ENCODE data around the gene GDE1.
A peak's percentile ranks its signal among the peaks of the same experiment; 100 is the strongest.

GDE1 gene

DNA sequence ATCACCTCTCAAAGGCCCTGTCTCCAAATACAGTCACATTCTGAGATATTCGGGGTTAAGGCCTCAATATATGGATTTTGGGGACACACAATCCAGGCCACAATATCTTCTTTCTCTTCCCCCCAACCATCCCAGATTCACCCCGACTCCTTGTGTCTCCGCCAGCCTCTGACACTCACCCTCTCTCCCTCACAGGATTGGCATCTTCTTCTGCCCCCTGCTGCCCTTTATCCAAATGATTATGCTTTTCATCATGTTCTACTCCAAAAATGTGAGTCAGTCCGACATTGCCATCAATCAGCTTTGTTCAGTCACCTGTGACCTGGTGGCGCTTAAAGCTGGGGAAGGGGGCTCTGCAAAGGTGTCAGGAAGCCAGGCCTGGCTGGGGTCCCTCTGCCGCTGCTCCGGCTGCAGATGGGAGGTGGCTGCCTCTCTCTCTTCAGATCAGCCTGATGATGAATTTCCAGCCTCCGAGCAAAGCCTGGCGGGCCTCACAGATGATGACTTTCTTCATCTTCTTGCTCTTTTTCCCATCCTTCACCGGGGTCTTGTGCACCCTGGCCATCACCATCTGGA, 35.1 kb downstream of the GDE1 start:
- no peak for DNase-seq (ENCODE audit: low spot score)
- FAIRE-seq: no peak

DNA sequence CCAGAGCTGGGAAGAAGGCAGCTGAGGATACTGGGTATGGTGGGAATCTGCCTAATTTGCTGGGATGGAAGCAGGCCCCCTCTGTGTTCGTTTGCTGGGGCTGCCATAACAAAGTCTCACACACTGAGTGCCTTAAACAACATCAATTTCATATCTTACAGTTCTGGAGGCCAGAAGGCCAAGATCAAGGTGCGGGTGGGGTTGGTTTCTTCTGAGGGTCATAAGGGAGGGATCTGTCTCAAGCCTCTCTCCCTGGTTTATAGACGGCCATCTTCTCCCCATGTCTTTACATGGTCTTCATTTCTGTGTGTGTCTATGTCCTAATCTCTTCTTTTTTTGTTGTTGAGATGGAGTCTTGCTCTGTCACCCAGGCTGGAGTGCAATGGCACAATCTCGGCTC, 35.8 kb downstream of the GDE1 start:
- no peak for FAIRE-seq
- no peak for DNase-seq (ENCODE audit: low spot score)

DNA sequence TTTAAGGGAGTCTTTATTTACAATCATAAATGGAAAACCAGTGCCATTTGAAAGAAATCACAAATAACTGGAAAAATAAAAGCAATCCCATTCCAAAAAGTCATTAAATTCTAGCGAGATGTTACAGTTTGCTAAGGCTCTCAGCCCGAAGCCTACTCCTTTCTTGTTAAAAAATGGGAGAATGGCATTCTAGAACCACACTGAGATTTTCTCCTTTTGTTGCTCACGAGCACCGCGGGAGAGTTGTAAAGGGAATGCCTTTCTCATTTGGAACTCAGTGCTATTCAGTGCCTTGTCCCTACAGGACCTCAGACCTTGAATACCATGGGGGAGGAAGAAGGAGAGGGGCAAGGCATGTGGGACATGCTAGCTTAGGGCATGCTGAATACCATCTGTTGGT, 36.3 kb downstream of the GDE1 start:
- FAIRE-seq: no peak
- DNase-seq (ENCODE audit: low spot score): no peak

DNA sequence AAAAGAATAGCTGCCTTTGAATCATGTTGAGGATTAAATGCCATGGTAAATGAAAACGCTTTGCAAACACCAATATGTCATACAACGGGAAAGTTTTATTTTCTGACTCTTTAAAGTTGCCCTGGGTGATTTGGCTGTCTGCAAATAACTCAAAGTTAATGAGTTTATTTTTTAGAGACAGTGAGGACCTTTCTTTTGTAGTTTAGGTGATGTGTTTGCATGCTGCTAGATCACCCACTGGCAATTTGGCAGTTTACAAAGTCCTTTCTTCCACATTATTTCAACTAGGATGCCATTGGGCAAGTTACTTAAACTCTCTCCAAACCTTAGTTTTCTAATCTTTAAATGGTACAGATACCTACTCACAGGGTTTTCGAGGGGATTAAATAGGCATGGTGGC, 37.8 kb downstream of the GDE1 start:
- FAIRE-seq: no peak

DNA sequence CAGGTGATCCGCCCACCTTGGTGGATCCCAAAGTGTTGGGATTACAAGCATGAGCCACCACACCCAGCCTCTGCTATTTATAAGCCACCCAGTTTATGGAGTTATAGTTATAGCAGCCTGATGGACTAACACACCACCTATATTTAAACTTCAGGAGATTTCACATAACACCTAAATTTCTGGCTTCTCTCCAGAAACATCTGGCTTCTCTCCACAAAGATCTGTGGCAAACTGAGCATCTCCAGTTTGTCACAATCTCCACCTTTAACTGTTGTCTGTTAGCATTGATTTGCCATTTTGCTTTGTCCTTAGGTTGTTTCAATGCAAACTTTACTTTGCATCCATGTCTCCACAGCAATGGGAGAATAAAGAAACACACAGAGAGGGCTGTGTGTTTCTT, 39.6 kb downstream of the GDE1 start:
- FAIRE-seq (no peak), DNase-seq (ENCODE audit: low spot score) (no peak)

More for the DNA sequence above, 37.8 kb downstream of the GDE1 start:
- no peak for DNase-seq (ENCODE audit: low spot score)

DNA sequence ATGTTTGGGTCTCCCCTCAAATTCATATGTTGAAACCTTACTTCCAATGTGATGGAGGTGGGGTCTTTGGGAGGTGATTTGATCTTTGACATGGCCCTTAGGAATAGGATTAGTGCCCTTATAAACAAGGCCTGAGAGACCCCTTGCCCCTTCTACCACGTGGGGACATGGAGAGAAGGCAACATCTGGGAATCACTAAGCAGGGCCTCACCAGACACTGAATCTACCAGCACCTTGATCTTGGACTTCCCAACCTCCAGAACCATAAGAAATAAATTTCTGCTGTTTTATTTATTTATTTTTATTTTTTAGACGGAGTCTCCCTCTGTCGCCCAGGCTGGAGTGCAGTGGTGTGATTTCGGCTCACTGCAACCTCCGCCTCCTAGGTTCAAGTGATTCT, 40.1 kb downstream of the GDE1 start:
- DNase-seq (ENCODE audit: low spot score): no peak
- FAIRE-seq: no peak

DNA sequence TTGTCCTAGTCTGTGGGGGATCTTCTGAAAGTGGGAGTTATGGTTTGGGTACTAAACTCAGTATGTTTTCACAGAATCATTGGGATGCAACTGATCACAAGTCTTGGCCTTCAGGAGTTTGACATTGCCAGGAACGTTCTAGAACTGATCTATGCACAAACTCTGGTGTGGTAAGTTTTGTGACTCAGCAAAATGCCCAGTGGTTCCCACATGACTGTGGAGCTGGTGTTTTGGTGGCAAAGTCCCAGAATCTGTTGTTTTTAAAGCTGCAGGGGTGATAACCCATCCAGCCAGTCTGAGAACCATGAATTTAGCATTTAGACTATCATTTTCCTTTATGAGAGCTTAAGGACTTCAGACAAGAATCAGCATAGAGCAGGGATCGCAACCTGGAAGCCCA, 40.6 kb downstream of the GDE1 start:
- FAIRE-seq: no peak
- DNase-seq (ENCODE audit: low spot score): no peak

DNA sequence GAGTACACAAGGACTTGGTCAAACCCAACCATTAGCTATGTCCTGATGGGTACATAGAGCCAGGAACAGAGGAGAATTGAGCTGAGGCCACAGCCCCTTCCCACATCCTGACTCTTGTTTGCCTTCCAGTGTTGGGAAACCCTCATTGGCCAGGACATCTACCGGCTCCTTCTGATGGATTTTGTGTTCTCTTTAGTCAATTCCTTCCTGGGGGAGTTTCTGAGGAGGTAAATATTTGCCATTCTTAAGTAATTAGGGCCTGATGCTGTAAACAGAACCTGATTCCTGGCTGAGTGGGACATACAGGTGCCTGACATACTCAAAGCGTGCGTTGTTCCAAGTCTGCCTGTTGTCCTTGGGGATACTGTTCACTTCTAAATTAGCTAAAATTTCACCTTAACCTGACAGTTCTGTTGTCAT, 42.6 kb downstream of the GDE1 start:
- DNase-seq (ENCODE audit: low spot score) (no peak), FAIRE-seq (no peak)

DNA sequence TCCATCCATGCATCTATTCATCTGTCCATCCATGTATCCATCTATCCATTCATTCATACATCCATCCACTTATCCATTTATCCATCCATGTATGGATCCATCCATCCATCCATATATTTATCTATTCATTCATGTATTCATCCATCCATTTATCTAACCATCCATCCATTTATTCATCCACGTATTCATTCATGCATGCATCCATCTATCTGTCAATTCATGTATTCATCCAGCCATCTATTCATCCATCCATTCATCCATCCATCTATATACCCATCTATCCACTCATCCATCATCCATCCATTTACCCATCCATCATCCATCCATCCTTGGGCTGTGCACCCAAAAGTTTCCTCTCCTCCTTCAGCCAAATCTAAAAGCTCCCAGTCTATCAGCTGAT, 43.4 kb downstream of the GDE1 start:
- FAIRE-seq (no peak), DNase-seq (ENCODE audit: low spot score) (no peak)

DNA sequence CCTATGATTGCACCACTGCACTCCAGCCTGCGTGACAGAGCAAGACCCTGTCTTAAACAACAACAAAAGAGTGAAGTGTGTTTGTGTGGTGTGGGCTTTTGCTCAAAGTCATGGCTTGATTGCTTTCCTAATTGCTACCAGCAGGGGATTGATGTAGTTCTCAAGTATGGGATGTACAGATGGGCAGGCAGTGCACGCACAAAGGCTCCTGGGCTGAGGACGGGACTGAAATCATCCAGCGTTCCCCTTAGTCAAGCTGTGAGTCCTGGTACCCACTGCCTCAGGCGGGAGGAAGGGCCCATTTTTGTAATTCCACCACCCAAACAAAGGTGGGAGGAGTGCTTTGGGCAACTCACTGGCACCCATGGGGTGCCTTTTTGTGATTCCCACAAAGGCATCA, 47.3 kb downstream of the GDE1 start:
- no peak for DNase-seq (ENCODE audit: low spot score)
- no peak for FAIRE-seq

DNA sequence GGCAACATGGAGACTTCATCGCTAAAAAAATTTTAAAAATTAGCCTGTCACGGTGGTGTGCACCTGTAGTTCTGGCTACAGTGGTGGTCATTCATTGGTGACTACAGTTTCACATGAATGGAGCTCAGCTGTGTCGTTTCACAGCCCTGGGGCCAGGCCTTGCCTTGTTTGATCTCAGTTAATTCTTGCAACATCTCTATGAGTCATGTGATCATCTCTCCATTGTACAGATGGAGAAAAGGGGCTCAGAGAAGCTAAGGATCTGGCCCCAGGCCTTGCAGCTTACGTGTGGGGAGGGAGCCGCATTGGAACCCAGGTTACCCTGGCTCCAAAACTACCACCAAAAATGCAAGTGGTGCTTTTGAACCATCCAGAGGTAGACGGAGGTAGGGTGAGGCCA, 49.4 kb downstream of the GDE1 start:
- no peak for DNase-seq (ENCODE audit: low spot score)
- FAIRE-seq: no peak

DNA sequence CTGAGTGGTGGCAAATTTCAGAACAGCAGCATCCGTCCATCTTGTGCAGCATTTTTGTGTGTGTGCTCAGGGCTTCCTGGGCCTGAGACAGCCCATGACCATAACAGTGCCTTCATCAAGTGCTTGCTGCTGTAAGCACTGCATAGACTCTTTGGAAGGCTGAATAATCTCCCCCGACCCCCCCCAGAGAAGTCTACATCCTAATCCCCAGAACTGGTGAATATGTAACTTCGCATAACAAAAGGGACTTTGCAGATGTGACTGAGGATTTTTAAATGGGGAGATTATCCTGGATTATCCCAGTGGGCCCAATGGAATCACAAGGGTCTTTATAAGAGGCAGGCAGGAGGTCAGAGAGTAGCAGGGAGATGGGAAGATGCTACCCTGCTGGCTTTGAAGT, 53.6 kb downstream of the GDE1 start:
- no peak for DNase-seq (ENCODE audit: low spot score)
- no peak for FAIRE-seq

DNA sequence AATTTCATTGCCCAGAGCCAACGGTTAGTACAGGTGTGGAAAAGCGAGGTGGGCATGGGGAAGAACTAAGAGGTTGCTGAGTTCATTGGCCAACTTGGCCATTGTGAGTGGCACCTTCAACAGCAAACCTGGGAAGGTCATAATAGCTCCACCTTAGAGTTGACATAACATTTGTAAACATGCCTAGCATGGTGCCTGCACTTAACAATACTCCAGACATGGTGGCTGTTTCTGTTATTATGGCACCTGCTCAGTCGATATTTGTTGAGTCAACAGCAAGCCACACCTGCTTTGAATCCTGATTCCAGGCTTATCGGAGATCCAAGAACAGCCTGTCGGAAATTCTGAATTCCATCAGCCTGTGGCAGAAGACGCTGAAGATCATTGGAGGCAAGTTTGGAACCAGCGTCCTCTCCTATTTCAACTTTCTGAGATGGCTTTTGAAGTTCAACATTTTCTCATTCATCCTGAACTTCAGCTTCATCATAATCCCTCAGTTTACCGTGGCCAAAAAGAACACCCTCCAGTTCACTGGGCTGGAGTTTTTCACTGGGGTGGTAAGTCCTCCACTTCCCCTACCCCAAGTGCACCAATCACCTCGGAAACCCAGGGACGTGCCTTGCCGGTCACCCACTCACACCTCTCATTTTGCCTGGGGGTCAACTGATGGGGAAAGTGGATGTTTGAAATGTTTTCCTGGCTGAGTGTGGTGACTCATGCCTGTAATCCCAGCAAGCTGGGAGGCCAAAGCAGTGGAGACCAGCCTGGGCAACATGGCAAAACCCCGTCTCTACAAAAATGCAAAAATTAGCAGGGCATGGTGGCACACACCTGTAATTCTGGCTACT, 58.2 kb downstream of the GDE1 start:
- DNase-seq (ENCODE audit: low spot score) (peak; percentile 14), FAIRE-seq (no peak)

DNA sequence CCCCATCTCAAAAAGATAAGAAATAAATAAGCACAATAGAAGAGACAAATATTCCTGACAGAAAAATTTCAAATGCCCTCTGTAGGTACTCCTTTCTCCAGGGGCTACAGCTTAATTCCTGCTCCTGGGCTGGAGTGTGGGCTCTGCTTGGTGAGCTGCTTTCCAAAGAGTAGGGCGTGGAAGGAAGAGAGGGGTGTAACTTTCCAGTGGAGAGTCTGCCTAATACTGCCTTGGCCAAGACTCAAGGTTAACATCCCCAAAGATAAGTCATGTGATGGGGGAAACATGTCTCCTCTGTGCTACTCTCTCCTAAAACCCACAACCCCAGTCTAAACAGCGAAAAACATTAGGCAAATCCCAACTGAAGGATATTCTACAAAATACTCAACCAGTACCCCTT, 61.5 kb downstream of the GDE1 start:
- FAIRE-seq: no peak
- no peak for DNase-seq (ENCODE audit: low spot score)

DNA sequence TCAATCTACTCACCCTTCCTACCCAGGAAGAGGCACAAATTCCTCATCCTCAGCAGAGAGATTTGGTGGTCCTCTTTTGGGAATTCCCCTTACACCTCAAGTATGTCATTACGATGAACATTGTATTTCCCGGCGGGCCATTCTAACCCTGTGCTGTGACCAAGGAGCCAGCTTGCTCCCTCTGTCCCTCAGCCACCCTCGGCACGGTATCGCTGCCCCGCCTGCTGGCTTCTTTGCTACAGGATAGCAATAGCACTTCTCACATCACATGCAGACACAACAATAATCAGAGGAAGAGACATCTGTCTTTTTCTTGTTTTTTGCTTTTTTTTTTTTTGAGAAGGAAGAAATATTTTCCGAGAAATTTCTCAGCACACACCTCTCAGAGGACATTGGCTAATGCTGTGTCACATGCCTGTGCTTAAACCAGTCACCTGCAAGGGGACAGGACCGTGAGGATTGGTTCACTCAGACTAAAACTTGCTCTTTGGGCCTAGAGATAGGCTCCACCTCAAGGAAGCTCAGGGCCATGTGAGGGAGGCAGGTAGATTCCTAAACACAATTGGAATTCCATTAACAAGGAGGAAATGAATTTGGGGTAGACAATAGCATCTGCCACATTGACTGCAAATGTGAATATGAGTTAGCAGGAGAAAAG, 63.0 kb downstream of the GDE1 start:
- DNase-seq (ENCODE audit: low spot score): no peak
- FAIRE-seq: no peak
